Transverse colon (tissue), 4 donors: ENCODE data around the gene HMGN1.

Source experiments
- CTCF ChIP-seq, 5 experiments: fragments of 200-600 bp in 3 of 5; fragments of 450-650 bp in 2 of 5; sonication (generic) in 3 of 5; IDR thresholded peaks; 1 replicate in 2 of 5; 2 replicates in 3 of 5; pipeline ENCODE4 v1.5.1; 2016 to 2017; ENCODE audit warnings: antibody characterized with exemption in 5 of 5, inconsistent platforms in 3 of 5, mild to moderate bottlenecking in 2 of 5, moderate library complexity in 1 of 5
- EP300 ChIP-seq: sonication (generic); formaldehyde crosslinking; IDR thresholded peaks from one replicate; pipeline ENCODE4 v1.6.1; 2017; ENCODE audit warnings: antibody characterized with exemption, low read depth
- POLR2A ChIP-seq: fragments of 450-650 bp; IDR thresholded peaks from one replicate; pipeline ENCODE4 v1.6.1; 2016; ENCODE audit warnings: antibody characterized with exemption, mild to moderate bottlenecking, moderate library complexity
- POLR2AphosphoS5 ChIP-seq, 3 donors: sonication (generic); formaldehyde crosslinking; IDR thresholded peaks; one replicate each; pipeline ENCODE4 v1.6.1; 2016; ENCODE audit warnings: antibody characterized with exemption in 3 of 3

GRCh38 chr21:39334611-39335010 lies 14.3 kb downstream of the HMGN1 start:
- TF ChIP-seq CTCF (IDR thresholded peaks at IDR 0.05) (no peak), POLR2A (no peak), POLR2AphosphoS5 (IDR thresholded peaks at IDR 0.05) (no peak), EP300 (no peak)
